ENCODE results near the gene NR3C1. TPM values are rescaled to one million over a fixed set of nuclear protein-coding genes. Genes with fewer than 3 reads are reported as not detected.
"Not testable (repeated sequence)": the region's sequence is repeated elsewhere in the genome, so short reads cannot be mapped to it uniquely, and the experiment has no call there.

NR3C1 gene
- total RNA-seq, 1 experiment from 2014 or later: 50.8 TPM

GRCh38 chr5:143337946-143338345 lies 65.5 kb downstream of the NR3C1 start:
- H3K4me3 ChIP-seq: no peak overlapping the region
- DNase-seq: no peak

DNA sequence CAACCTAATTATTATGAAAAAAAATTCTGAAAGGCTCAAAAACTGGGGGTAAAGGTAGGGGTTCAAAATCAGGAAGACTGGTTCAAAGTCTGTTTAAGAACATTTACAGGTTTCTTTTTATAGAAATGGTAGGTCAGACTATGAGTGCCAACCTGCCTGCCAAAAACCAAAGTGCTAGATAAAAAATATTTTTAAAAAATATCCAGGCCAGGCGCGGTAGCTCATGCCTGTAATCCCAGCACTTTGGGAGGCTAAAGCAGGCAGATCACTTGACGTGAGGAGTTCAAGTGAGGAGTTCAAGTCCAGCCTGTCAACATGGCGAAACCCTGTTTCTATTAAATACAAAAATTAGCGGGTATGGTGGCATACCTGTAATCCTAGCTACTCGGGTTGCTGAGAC lies 67.0 kb downstream of the NR3C1 start:
- no peak for DNase-seq

More at GRCh38 chr5:143337946-143338345, 65.5 kb downstream of the NR3C1 start:
- no peaks in the 10 kb centered on the region for H3K27me3 ChIP-seq
- H3K9me3 ChIP-seq: no peaks in the 10 kb centered on the region
- peaks cover 50% of the 10 kb centered on the region for H3K36me3 ChIP-seq

GRCh38 chr5:143334903-143335302 lies 68.6 kb downstream of the NR3C1 start:
- peaks cover 49% of the 10 kb centered on the region for H3K36me3 ChIP-seq
- DNase-seq: no peak
- no peak overlapping the region for H3K4me3 ChIP-seq
- no peaks in the 10 kb centered on the region for H3K9me3 ChIP-seq
- no peaks in the 10 kb centered on the region for H3K27me3 ChIP-seq

More for the DNA sequence above, 67.0 kb downstream of the NR3C1 start:
- no peaks in the 10 kb centered on the region for H3K9me3 ChIP-seq
- H3K36me3 ChIP-seq: peaks cover 45% of the 10 kb centered on the region
- no peak overlapping the region for H3K4me3 ChIP-seq
- no peaks in the 10 kb centered on the region for H3K27me3 ChIP-seq

- not testable (repeated sequence) for H3K4me3 ChIP-seq, DNase-seq, H3K27me3 ChIP-seq, H3K9me3 ChIP-seq
- peaks cover 48% of the 10 kb centered on the region for H3K36me3 ChIP-seq
These were observed 69.1 kb downstream of the NR3C1 start for GRCh38 chr5:143334380-143334779.

DNA sequence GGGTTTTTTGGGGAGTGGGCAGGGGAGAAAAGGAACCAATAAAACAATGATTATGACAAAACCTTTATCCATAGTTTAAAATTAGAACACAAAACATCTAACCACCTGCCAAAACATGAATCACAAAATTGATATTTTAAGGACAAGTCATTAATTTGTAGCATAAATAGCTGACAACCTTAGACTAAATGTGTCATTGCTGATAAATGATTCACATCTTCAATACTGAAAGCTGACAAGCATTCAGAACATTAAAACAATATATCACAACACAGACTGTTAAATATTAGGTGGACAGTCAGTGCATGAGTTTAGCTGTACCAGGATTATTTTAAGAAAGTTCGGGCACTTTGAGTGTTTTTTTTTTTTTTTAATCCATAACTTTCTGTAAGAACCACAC lies 71.5 kb downstream of the NR3C1 start:
- H3K9me3 ChIP-seq: 0 out of 2 replicates have a peak, but pooled peaks cover 4% of the 10 kb centered on the region
- H3K27me3 ChIP-seq: no peaks in the 10 kb centered on the region
- DNase-seq: no peak
- H3K36me3 ChIP-seq: peaks cover 49% of the 10 kb centered on the region
- no peak overlapping the region for H3K4me3 ChIP-seq

DNA sequence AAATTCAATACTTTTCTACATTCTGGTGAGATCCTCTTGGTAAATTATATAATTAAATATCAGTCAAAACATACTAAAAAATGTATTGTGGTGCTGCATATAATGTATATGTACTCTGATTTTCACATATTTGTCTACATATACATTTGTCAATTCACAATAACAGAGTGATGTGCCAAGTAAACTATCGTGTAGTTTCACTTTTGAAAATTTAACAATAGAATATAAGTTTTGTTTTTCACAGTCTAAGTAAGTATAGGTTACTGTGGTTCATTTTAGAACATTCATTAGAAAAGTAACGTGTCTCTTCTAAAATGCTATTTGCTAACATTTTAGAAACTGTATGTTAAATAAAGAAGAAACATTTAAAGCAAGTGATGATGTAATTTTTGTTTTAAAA lies 73.6 kb downstream of the NR3C1 start:
- Histone ChIP-seq H3K9me3 (0 out of 2 replicates have a peak, but pooled peaks cover 4% of the 10 kb centered on the region), H3K4me3 (peak overlapping the region; percentile 4), H3K27me3 (no peaks in the 10 kb centered on the region), H3K36me3 (peaks cover 63% of the 10 kb centered on the region)
- no peak for DNase-seq

GRCh38 chr5:143328589-143329220 lies 74.8 kb downstream of the NR3C1 start:
- peaks cover 67% of the 10 kb centered on the region for H3K36me3 ChIP-seq
- H3K4me3 ChIP-seq: no peak overlapping the region
- no peaks in the 10 kb centered on the region for H3K27me3 ChIP-seq
- 0 out of 2 replicates have a peak, but pooled peaks cover 4% of the 10 kb centered on the region for H3K9me3 ChIP-seq
- no peak for DNase-seq

GRCh38 chr5:143325086-143325485 lies 78.4 kb downstream of the NR3C1 start:
- H3K36me3 ChIP-seq: peaks cover 75% of the 10 kb centered on the region
- not testable (repeated sequence) for H3K4me3 ChIP-seq, DNase-seq

GRCh38 chr5:143322931-143323630 lies 80.4 kb downstream of the NR3C1 start:
- H3K9me3 ChIP-seq, H3K4me3 ChIP-seq, H3K27me3 ChIP-seq, DNase-seq: not testable (repeated sequence)
- peaks cover 67% of the 10 kb centered on the region for H3K36me3 ChIP-seq

More at GRCh38 chr5:143325086-143325485, 78.4 kb downstream of the NR3C1 start:
- H3K9me3 ChIP-seq, H3K27me3 ChIP-seq: not testable (repeated sequence)

- peaks cover 60% of the 10 kb centered on the region for H3K36me3 ChIP-seq
- H3K4me3 ChIP-seq: no peak overlapping the region
- H3K27me3 ChIP-seq: no peaks in the 10 kb centered on the region
- H3K9me3 ChIP-seq: no peaks in the 10 kb centered on the region
- DNase-seq: no peak
These were observed 81.3 kb downstream of the NR3C1 start for GRCh38 chr5:143322176-143322575.

DNA sequence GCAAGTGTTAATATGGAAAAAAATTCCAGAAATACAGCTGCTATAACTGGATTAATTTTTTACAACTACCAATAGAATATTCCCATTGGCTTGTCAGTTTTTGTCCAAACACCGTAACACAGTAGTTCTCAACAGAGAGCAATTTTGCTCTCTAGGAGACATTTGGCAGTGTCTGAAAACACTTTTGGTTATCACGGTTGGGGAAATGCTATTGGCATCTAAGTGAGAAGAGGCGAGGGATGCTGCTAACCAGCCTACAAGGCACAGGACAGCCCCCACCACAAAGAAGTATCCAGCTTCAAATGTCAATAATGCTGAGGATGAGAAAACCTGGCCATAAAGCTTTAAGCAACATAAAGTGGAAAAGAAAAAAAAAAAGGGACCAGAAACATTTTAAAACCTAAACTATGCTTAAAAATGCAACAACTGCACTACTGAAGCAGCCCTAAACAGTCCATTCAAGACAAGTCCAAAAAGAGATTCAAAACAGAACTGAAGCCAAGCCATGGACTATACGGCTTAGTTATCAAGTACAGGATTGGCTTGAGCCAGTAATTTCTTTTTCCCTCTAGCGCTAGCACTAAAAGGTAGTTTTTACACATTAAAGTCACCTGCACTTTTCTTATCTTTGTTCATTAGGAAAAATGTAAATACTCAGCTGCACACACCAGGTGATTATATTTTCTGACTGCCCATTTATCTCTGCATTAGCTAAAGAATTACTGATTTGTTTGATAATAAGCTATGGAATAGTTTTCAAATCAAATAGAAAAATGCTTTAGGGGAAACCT lies 83.9 kb downstream of the NR3C1 start:
- Histone ChIP-seq H3K36me3 (peaks cover 48% of the 10 kb centered on the region), H3K4me3 (no peak overlapping the region), H3K27me3 (no peaks in the 10 kb centered on the region), H3K9me3 (no peaks in the 10 kb centered on the region)
- no peak for DNase-seq

DNA sequence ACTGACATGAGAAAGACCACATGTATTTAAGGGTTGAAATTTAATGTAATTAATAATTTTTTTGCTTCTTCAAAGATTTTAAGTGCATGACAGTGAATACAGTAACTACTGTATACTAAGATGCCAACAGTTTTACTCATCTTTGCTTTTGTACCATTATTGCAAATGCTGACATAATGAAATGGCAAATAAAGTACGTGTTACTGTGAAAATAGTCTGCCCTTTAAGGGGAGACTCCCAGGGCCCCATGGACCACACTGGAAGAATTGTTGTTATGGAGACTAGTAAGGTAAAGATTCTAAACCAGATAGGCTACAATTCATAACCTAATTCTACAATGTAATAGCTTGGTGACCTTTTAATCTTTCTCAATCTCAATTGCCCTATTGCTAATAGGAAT lies 84.7 kb downstream of the NR3C1 start:
- Histone ChIP-seq H3K27me3 (no peaks in the 10 kb centered on the region), H3K36me3 (peaks cover 44% of the 10 kb centered on the region), H3K4me3 (no peak overlapping the region), H3K9me3 (no peaks in the 10 kb centered on the region)
- no peak for DNase-seq

DNA sequence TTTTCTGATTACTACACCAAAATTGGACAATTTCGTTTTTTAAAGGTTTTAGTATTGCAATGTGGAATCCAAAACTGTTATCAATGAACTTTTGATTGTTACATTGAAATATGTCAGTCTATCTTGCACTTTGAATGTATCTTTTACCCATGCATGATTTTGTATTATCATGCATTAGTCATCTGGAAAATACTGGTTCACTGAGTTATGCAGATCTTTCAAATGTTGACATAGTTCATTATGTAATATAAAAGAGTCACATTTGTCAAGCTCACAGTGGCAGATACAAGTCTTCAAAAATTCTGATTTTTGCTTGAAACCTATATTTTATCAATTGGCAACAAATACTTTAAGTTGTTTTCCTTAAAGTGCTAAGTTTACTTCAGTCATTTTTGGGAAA lies 85.2 kb downstream of the NR3C1 start:
- Histone ChIP-seq H3K4me3 (no peak overlapping the region), H3K36me3 (peaks cover 48% of the 10 kb centered on the region), H3K9me3 (no peaks in the 10 kb centered on the region), H3K27me3 (no peaks in the 10 kb centered on the region)
- no peak for DNase-seq

DNA sequence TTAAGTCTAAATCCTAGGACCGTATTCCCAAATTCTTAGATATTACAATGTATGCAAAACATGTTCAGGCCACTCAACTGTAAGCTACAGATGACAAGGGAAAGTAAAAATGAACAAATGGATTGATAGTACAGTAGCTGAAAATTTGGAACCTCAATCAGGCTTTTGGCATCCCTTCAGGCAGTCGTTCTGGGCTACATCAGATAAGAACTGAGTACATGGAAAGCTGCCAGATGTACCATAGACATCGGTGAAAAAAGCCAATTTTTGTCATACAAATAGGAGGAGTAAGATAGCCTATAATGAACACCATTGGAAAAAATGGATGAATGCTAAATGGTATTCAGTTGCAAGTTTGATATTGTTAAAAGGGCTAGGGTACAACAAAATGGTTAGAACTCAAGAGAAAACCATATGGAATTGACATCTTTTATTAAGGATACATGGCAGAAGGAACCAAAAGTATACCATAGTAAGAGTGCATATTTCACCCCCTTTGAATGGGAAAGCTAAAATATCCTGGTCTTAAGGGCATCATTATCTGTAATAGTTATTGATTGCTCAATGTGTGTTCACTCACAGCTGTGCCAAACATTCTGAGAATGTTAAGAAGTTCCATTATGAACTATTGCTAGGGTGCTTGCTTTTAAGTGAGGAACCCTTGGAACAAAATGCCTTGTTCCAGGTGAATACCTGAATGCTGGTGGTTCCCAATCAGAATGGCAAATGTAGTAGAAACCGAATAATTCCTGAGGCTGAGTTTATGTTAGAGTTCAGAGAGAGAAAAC lies 86.4 kb downstream of the NR3C1 start:
- Histone ChIP-seq H3K27me3 (no peaks in the 10 kb centered on the region), H3K4me3 (no peak overlapping the region), H3K36me3 (peaks cover 56% of the 10 kb centered on the region), H3K9me3 (no peaks in the 10 kb centered on the region)
- no peak for DNase-seq

GRCh38 chr5:143316337-143316736 lies 87.1 kb downstream of the NR3C1 start:
- peaks cover 54% of the 10 kb centered on the region for H3K36me3 ChIP-seq
- H3K27me3 ChIP-seq: no peaks in the 10 kb centered on the region
- DNase-seq: no peak
- H3K4me3 ChIP-seq: no peak overlapping the region
- H3K9me3 ChIP-seq: no peaks in the 10 kb centered on the region

DNA sequence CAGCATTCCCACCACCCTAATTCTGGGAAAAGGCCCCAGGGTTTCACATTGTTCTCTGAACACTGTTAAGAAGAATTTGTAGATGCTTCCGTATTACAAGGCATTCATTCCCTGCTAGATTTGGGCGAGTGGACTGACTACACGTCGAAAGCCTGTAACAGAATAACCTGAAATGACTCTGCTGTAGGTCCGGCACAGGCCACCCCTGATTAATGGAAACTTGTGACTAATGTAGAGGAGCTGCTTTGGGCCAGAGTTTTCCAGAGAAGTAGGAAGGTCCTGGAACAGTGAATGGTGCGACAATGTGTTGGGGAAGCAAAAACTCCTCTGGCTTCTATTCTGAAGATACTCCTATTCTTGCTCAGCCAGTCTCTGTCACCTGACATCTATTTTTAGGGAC lies 87.6 kb downstream of the NR3C1 start:
- no peaks in the 10 kb centered on the region for H3K27me3 ChIP-seq
- no peak for DNase-seq

More for the DNA sequence above, 87.6 kb downstream of the NR3C1 start:
- Histone ChIP-seq H3K9me3 (no peaks in the 10 kb centered on the region), H3K4me3 (no peak overlapping the region), H3K36me3 (peaks cover 54% of the 10 kb centered on the region)
